Karpas-422 (cell line): ENCODE data around the gene USP22. TPM values are rescaled to one million over a fixed set of nuclear protein-coding genes. Genes with fewer than 3 reads are reported as not detected.

Source experiments
- DNase-seq: peaks from one replicate; pipeline ENCODE4 v3.0.0-alpha.2; 2015
- H2AFZ ChIP-seq: fragments of 200-600 bp; sonication (generic); 2 replicates; pipeline ENCODE4 v1.6.1; 2014; ENCODE audit warnings: antibody characterized with exemption, low read length, mixed read lengths
- H3K27ac ChIP-seq: fragments of 200-600 bp; sonication (generic); 2 replicates; pipeline ENCODE4 v1.5.1; 2014; ENCODE audit warnings: mild to moderate bottlenecking, low read length, moderate library complexity
- H3K27me3 ChIP-seq: fragments of 200-600 bp; sonication (generic); 2 replicates; pipeline ENCODE4 v1.6.1; 2014; ENCODE audit warnings: low read length, mixed read lengths
- H3K36me3 ChIP-seq: fragments of 200-600 bp; sonication (generic); 2 replicates; pipeline ENCODE4 v1.6.1; 2014; ENCODE audit warnings: low read length, mixed read lengths; ENCODE audit not compliant: insufficient read depth
- H3K4me1 ChIP-seq: fragments of 200-600 bp; sonication (generic); 2 replicates; pipeline ENCODE4 v1.6.1; 2014; ENCODE audit warnings: mild to moderate bottlenecking, low read length, mixed read lengths
- H3K4me2 ChIP-seq: fragments of 200-600 bp; sonication (generic); 2 replicates; pipeline ENCODE4 v1.6.1; 2014; ENCODE audit warnings: low read length, low read depth, mild to moderate bottlenecking; ENCODE audit not compliant: poor library complexity, severe bottlenecking
- H3K4me3 ChIP-seq: fragments of 200-600 bp; sonication (generic); 2 replicates; pipeline ENCODE4 v1.5.1; 2014; ENCODE audit warnings: mild to moderate bottlenecking, antibody characterized with exemption, low read length, mixed read lengths
- H3K79me2 ChIP-seq: fragments of 200-600 bp; sonication (generic); 2 replicates; pipeline ENCODE4 v1.6.1; 2014; ENCODE audit warnings: mild to moderate bottlenecking, low read length, mixed read lengths
- H3K9ac ChIP-seq: fragments of 200-600 bp; sonication (generic); 2 replicates; pipeline ENCODE4 v1.6.0; 2014; ENCODE audit warnings: low read length
- H3K9me2 ChIP-seq: fragments of 200-600 bp; sonication (generic), shearing (Covaris generic); replicated peaks from 2 replicates; pipeline ENCODE4 v1.6.0; 2014; ENCODE audit warnings: mild to moderate bottlenecking, low read length, moderate library complexity; ENCODE audit not compliant: insufficient read depth
- H3K9me3 ChIP-seq: fragments of 300-700, 200-600 bp; sonication (generic); 2 replicates; pipeline ENCODE4 v1.6.1; 2014; ENCODE audit warnings: low read length, mixed read lengths
- H4K20me1 ChIP-seq: fragments of 200-600 bp; sonication (generic); 2 replicates; pipeline ENCODE4 v1.6.1; 2014; ENCODE audit warnings: mild to moderate bottlenecking, antibody characterized with exemption, low read length, low read depth; ENCODE audit not compliant: insufficient read depth
- total RNA-seq: library from RNA; depleted of rRNA; stranded (reverse); fragments of >200 nt; shearing (Covaris generic); gene quantifications from 2 replicates; pipeline ENCODE4 v1.2.3, GENCODE V29; 2014; ENCODE audit warnings: low replicate concordance

USP22 gene
- total RNA-seq, 1 experiment from 2014 or later, result 133 TPM

DNA sequence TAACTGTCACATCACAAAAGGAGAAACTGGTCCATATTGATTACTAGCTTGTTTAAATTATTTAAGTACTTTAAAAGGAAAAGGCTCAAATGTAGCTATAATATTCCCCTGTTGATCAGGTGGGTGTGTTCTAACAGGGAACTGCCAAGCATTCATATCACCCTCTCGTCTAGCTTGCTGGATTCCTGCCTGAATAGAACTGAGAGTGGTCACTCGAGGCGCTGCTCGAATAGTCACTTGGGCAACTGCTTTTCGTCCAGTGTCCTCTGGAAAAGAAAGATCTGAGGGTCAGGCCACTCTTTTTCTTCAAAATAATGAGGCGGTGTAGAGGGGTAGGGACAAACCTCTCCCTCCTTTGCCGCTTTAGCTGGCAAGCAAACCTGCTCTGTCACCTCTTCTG lies 36.4 kb upstream of the USP22 start:
- DNase-seq, result no peak
- no peak overlapping the region for H3K9ac ChIP-seq
- no peaks in the 10 kb centered on the region for H3K27me3 ChIP-seq

DNA sequence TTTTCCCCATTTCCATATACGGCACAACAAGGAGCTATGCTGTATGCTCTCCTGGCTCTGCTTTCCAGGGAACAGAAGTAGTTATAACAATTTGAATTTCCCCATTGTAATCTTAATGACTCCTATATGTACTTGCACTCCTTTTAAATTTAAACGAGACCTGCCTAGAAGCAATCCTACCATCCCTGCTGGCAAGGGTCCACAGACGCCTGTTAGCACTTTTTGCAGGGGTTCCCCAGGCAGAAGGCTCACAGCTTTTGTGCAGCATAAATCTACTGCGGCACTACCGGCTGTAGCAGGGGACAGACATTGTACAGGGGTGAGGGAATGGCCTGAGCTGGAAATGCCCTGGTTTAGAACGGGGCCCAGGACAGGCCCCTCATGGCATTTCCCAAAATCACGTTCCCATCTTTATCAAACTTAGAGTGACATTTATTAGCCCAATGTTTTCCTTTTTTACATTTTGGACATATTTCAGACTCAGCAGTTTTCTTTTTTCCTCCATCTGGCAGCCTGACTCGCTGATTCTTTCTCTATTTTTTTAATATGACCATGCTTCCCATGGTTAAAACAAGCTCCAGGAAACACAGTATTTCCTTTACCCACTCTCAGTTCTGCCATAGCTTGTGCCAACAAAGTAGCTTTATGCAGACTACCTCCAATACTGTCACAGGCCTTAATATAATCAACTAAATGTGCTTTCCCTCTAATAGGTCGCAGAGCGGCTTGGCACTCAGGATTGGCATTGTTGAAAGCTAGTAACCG lies 35.4 kb upstream of the USP22 start:
- no peaks in the 10 kb centered on the region for H3K9me3 ChIP-seq
- no peak overlapping the region for H3K9ac ChIP-seq
- no peak overlapping the region for H3K27ac ChIP-seq
- no peak overlapping the region for H3K4me2 ChIP-seq
- H3K79me2 ChIP-seq, result no peaks in the 10 kb centered on the region
- DNase-seq, result no peak
- no peak overlapping the region for H3K4me3 ChIP-seq
- H3K36me3 ChIP-seq, result no peaks in the 10 kb centered on the region
- H3K4me1 ChIP-seq, result no peaks in the 10 kb centered on the region
- no peaks in the 10 kb centered on the region for H3K9me2 ChIP-seq
- H4K20me1 ChIP-seq, result no peaks in the 10 kb centered on the region
- H3K27me3 ChIP-seq, result no peaks in the 10 kb centered on the region
- no peak overlapping the region for H2AFZ ChIP-seq

More for the DNA sequence above, 36.4 kb upstream of the USP22 start:
- H3K4me1 ChIP-seq, result no peaks in the 10 kb centered on the region
- no peak overlapping the region for H3K4me3 ChIP-seq
- H3K27ac ChIP-seq, result no peak overlapping the region
- no peaks in the 10 kb centered on the region for H3K36me3 ChIP-seq
- no peak overlapping the region for H2AFZ ChIP-seq
- H3K4me2 ChIP-seq, result no peak overlapping the region
- no peaks in the 10 kb centered on the region for H3K9me2 ChIP-seq
- H3K9me3 ChIP-seq, result no peaks in the 10 kb centered on the region
- no peaks in the 10 kb centered on the region for H3K79me2 ChIP-seq
- H4K20me1 ChIP-seq, result no peaks in the 10 kb centered on the region

DNA sequence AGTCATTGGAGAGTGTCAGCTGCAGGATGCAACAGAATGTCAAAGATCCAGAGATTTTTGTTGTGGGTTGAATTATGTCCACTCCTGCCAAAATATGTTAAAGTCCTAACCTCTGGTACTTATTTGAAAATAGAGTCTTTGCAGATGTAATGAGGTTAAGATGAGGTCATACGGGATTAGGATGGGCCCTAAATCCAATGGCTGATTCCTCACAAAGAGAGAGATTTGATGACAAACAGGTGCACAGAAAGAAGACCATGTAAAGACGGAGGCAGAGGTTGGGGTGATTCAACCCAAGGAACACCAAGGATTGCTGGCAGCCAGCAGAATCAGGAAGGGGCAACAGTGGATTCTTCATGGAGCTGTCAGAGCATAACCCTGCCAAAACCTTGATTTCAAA lies 34.5 kb upstream of the USP22 start:
- H3K4me1 ChIP-seq, result no peaks in the 10 kb centered on the region
- no peaks in the 10 kb centered on the region for H3K9me2 ChIP-seq
- H3K27ac ChIP-seq, result no peak overlapping the region
- no peak overlapping the region for H3K4me2 ChIP-seq
- H3K27me3 ChIP-seq, result no peaks in the 10 kb centered on the region
- no peak overlapping the region for H2AFZ ChIP-seq
- H3K9me3 ChIP-seq, result no peaks in the 10 kb centered on the region
- no peaks in the 10 kb centered on the region for H4K20me1 ChIP-seq
- no peaks in the 10 kb centered on the region for H3K79me2 ChIP-seq
- no peak for DNase-seq
- H3K4me3 ChIP-seq, result no peak overlapping the region
- no peaks in the 10 kb centered on the region for H3K36me3 ChIP-seq
- no peak overlapping the region for H3K9ac ChIP-seq

DNA sequence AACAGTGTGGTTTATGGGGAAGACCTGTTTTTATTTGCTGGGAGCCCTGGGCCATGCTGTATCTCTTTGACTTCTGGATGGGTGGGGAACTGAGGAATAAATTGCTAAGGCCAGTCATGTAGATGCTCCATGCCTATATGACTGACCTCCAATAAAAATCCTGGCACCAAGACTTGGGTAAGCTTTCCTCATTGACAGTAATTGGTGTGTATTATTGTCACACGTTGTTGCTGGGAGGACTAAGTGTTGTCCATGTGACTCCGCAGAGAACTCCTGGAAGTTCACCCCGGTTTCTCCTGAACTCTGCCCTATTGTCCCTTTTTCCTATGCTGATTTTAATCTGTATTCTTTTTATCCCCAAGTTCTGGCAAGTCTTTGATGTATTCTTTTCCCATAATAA lies 33.4 kb upstream of the USP22 start:
- H4K20me1 ChIP-seq, result no peaks in the 10 kb centered on the region

DNA sequence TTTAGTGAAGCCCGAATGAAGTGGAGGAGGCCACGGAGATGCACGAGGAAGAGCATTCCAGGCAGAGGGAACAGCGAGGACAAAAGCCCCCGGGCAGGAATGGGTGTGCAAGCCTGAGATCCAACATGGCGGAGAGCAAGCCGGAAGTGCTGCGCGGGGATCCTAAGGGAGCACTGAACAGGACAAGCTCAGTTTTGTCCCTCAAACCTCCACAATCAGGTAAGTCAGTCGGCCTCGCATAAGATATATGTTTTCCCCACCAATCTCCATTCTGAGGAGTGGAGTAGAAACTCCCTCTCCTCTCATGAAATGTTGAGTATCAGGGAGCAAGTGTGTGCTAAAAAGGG lies 32.9 kb upstream of the USP22 start:
- Histone ChIP-seq H3K4me1 (no peaks in the 10 kb centered on the region), H2AFZ (no peak overlapping the region), H3K4me2 (no peak overlapping the region), H3K27me3 (no peaks in the 10 kb centered on the region), H4K20me1 (no peaks in the 10 kb centered on the region), H3K36me3 (no peaks in the 10 kb centered on the region), H3K4me3 (no peak overlapping the region), H3K9ac (no peak overlapping the region), H3K9me3 (no peaks in the 10 kb centered on the region), H3K79me2 (no peaks in the 10 kb centered on the region), H3K9me2 (no peaks in the 10 kb centered on the region), H3K27ac (no peak overlapping the region)
- no peak for DNase-seq

More for the DNA sequence above, 33.4 kb upstream of the USP22 start:
- Histone ChIP-seq H3K79me2 (no peaks in the 10 kb centered on the region), H3K4me2 (no peak overlapping the region), H3K9ac (no peak overlapping the region), H3K9me2 (no peaks in the 10 kb centered on the region), H3K9me3 (no peaks in the 10 kb centered on the region), H3K27ac (no peak overlapping the region), H2AFZ (no peak overlapping the region), H3K36me3 (no peaks in the 10 kb centered on the region), H3K4me3 (no peak overlapping the region), H3K27me3 (no peaks in the 10 kb centered on the region), H3K4me1 (no peaks in the 10 kb centered on the region)
- no peak for DNase-seq

DNA sequence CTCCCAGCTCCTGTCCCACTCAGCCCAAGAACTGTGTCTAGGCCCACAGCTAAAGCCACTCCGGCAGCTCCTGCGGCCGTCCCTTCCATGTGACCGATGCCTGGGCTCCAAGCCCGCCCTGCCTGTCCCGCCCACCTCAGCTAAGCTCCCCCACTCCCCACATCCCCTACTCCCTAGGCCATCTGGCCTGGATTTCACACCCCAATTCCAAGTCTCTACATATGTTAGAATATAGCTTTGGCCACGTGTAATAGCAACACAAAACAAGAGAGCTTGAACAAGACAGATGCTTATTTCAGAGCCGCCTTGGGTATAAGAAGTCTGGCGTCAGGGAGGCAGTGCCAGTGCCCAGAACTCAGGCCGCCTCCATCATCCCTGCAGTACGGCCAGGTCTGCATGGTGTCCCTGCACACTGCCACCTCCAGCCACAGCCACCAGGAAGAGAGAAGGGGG lies 30.0 kb upstream of the USP22 start:
- H3K9ac ChIP-seq, result no peak overlapping the region
- no peaks in the 10 kb centered on the region for H3K4me1 ChIP-seq
- no peak overlapping the region for H3K4me3 ChIP-seq
- H3K4me2 ChIP-seq, result no peak overlapping the region
- no peak for DNase-seq
- no peak overlapping the region for H2AFZ ChIP-seq
- no peaks in the 10 kb centered on the region for H3K9me3 ChIP-seq
- no peak overlapping the region for H3K27ac ChIP-seq
- no peaks in the 10 kb centered on the region for H3K79me2 ChIP-seq
- H3K9me2 ChIP-seq, result no peaks in the 10 kb centered on the region
- H3K27me3 ChIP-seq, result no peaks in the 10 kb centered on the region
- H3K36me3 ChIP-seq, result no peaks in the 10 kb centered on the region
- H4K20me1 ChIP-seq, result no peaks in the 10 kb centered on the region

DNA sequence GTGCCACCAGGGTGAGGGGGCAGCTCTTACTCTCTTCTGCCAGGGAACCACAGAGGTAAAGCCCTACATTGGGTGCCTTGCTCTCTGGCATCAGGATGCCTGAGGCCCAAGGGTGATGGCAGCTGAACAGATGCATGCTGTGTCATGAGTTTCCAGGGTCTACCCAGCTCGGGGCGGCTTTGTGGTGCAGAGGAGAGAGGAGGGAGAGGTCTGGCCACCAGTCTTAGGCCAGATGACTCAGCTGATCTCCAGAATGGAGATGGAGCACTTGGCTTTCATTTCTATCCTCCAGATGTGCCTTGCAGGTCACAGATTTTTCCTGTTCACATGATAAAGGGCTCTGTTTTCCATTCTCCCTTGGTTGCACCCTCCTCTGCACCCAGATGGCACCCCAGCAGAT lies 23.6 kb upstream of the USP22 start:
- H3K36me3 ChIP-seq, result no peaks in the 10 kb centered on the region
- no peak overlapping the region for H3K4me2 ChIP-seq
- no peaks in the 10 kb centered on the region for H3K9me3 ChIP-seq
- no peak for DNase-seq
- no peak overlapping the region for H2AFZ ChIP-seq
- no peak overlapping the region for H3K27ac ChIP-seq
- no peaks in the 10 kb centered on the region for H3K79me2 ChIP-seq
- no peak overlapping the region for H3K9ac ChIP-seq
- no peaks in the 10 kb centered on the region for H3K9me2 ChIP-seq
- peaks cover 7% of the 10 kb centered on the region for H3K4me1 ChIP-seq
- H4K20me1 ChIP-seq, result no peaks in the 10 kb centered on the region
- no peak overlapping the region for H3K4me3 ChIP-seq
- H3K27me3 ChIP-seq, result no peaks in the 10 kb centered on the region

DNA sequence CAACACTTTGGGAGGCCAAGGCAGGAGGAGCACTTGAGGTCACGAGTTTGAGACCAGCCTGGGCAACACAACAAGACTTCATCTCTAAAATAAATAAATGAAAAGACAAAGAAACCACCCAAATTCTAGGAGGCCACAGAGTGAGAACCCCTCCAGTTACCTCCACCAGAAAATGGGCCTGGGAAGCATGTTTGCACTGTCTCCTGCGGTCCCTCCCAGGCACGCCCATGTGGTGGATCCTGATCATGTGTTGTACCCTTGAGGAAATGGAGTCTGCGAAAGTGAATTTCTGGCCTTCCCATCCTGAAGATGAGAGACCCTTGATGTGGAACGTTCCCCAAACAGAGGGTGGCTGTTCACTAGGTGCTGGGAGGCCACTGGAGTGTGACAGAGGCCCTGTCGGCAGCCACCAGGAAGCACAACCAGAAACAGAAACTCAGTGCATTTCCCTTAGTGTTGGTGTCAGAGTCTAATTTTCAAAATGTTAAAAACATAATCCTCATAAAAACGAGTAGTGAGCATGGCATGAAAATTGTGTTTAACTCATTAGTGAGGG lies 19.2 kb upstream of the USP22 start:
- no peaks in the 10 kb centered on the region for H3K79me2 ChIP-seq
- H3K27me3 ChIP-seq, result no peaks in the 10 kb centered on the region
- no peaks in the 10 kb centered on the region for H3K9me3 ChIP-seq
- no peaks in the 10 kb centered on the region for H4K20me1 ChIP-seq
- no peak overlapping the region for H3K9ac ChIP-seq
- H3K36me3 ChIP-seq, result no peaks in the 10 kb centered on the region
- no peak overlapping the region for H2AFZ ChIP-seq
- peaks cover 13% of the 10 kb centered on the region for H3K4me1 ChIP-seq
- no peaks in the 10 kb centered on the region for H3K9me2 ChIP-seq
- H3K4me2 ChIP-seq, result no peak overlapping the region
- H3K4me3 ChIP-seq, result no peak overlapping the region
- no peak for DNase-seq
- H3K27ac ChIP-seq, result no peak overlapping the region
